H1 (cell line): ENCODE measurements around the gene TAT. TPM values are rescaled to one million over a fixed set of nuclear protein-coding genes. Genes with fewer than 3 reads are reported as not detected.

Experiments
- CTCF ChIA-PET: fragments of 300-600 bp; sonication (Branson Sonifier 250); formaldehyde crosslinking; loops from one replicate; lab custom pipeline; 2021; ENCODE audit not compliant: partially characterized antibody; lab: Charles Lee
- POLR2A ChIA-PET: fragments of 300-600 bp; sonication (Branson Sonifier 250); formaldehyde crosslinking; loops from one replicate; lab custom pipeline; 2021; ENCODE audit warnings: inconsistent platforms; ENCODE audit not compliant: partially characterized antibody; lab: Charles Lee
- DNase-seq, 2 experiments: peaks; one replicate each; pipeline versions ENCODE4 v3.0.0 to v3.0.0-alpha.2; 2010 to 2022; ENCODE audit warnings: low spot score in 2 of 2, low read depth in 1 of 2, mixed read lengths in 1 of 2
- FAIRE-seq: peaks from 2 replicates; lab custom pipeline; 2011; peaks lifted over from hg19 to GRCh38; lab: Jason Lieb, UNC
- H2AFZ ChIP-seq: 2 replicates; pipeline ENCODE4 v1.8.1; 2012; ENCODE audit warnings: low read length, inconsistent platforms
- H2AK5ac ChIP-seq: 2 replicates; pipeline ENCODE4 v1.6.1; 2013; ENCODE audit warnings: low read depth, low read length
- H2BK120ac ChIP-seq: replicated peaks from 2 replicates; pipeline ENCODE3; 2013; ENCODE audit warnings: low read depth, low read length, inconsistent platforms
- H2BK12ac ChIP-seq: 2 replicates; pipeline ENCODE4 v1.6.1; 2013; ENCODE audit warnings: low read depth, low read length
- H2BK15ac ChIP-seq: 2 replicates; pipeline ENCODE4 v1.6.1; 2013; ENCODE audit warnings: low read length
- H2BK20ac ChIP-seq: 2 replicates; pipeline ENCODE4 v1.6.1; 2013; ENCODE audit warnings: low read length
- H2BK5ac ChIP-seq: 2 replicates; pipeline ENCODE4 v1.6.1; 2013; ENCODE audit warnings: low read depth, low read length
- H3K14ac ChIP-seq: 2 replicates; pipeline ENCODE4 v1.6.1; 2013; ENCODE audit warnings: inconsistent platforms; ENCODE audit not compliant: insufficient read length
- H3K18ac ChIP-seq: 2 replicates; pipeline ENCODE4 v1.6.1; 2013; ENCODE audit warnings: low read length; ENCODE audit errors: extremely low read depth
- H3K23ac ChIP-seq: 2 replicates; pipeline ENCODE4 v1.6.1; 2013; ENCODE audit warnings: inconsistent platforms; ENCODE audit not compliant: insufficient read length
- H3K23me2 ChIP-seq: 2 replicates; pipeline ENCODE4 v1.6.1; 2013; ENCODE audit warnings: low read depth, low read length
- H3K27ac ChIP-seq: 2 replicates; pipeline ENCODE4 v1.6.1; 2011; ENCODE audit warnings: low read depth, low read length, inconsistent platforms
- H3K27me3 ChIP-seq, 4 experiments: replicated peaks in 1 of 4; 1 replicate in 1 of 4; 2 replicates in 3 of 4; pipeline versions ENCODE4 v1.6.1 to v1.8.1; 2011 to 2013; ENCODE audit warnings: low read length in 3 of 4, mild to moderate bottlenecking in 3 of 4, inconsistent platforms in 2 of 4, mixed read lengths in 2 of 4, moderate library complexity in 1 of 4; ENCODE audit not compliant: control insufficient read depth in 3 of 4, insufficient read depth in 3 of 4; ENCODE audit errors: extremely low read depth in 1 of 4
- H3K36me3 ChIP-seq, 4 experiments: 2 replicates each; pipeline versions ENCODE4 v1.6.1 to v1.8.1; 2011 to 2013; ENCODE audit warnings: mild to moderate bottlenecking in 4 of 4, low read length in 3 of 4, moderate library complexity in 2 of 4, control low read depth in 1 of 4, inconsistent platforms in 1 of 4; ENCODE audit not compliant: insufficient read depth in 4 of 4, control insufficient read depth in 2 of 4
- H3K4ac ChIP-seq: replicated peaks from 2 replicates; pipeline ENCODE3; 2013; ENCODE audit warnings: low read length, low read depth, mixed read lengths, inconsistent platforms; ENCODE audit not compliant: insufficient read length
- H3K4me1 ChIP-seq, 4 experiments: replicated peaks in 1 of 4; 1 replicate in 1 of 4; 2 replicates in 3 of 4; pipeline versions ENCODE4 v1.6.1 to v1.8.1; 2011 to 2013; ENCODE audit warnings: low read length in 3 of 4, inconsistent platforms in 2 of 4, mixed read lengths in 1 of 4; ENCODE audit not compliant: insufficient read depth in 4 of 4, control insufficient read depth in 3 of 4
- H3K4me2 ChIP-seq, 2 experiments: 2 replicates each; pipeline versions ENCODE4 v1.6.1 to v1.8.1; 2011 to 2013; ENCODE audit warnings: low read depth in 2 of 2, low read length in 2 of 2, control low read depth in 1 of 2, inconsistent platforms in 1 of 2, mild to moderate bottlenecking in 1 of 2; ENCODE audit not compliant: insufficient read depth in 1 of 2
- H3K4me3 ChIP-seq, 4 experiments: fragments of 200-600, 300-600 bp in 1 of 4; sonication (generic), shearing (Covaris generic), sonication (Bioruptor Twin) in 1 of 4; 2 replicates each; pipeline versions ENCODE4 v1.5.1 to v1.8.1; 2011 to 2016; ENCODE audit warnings: low read length in 4 of 4, low read depth in 3 of 4, control low read depth in 2 of 4, inconsistent platforms in 2 of 4, mild to moderate bottlenecking in 2 of 4, mixed read lengths in 1 of 4, moderate library complexity in 1 of 4; ENCODE audit not compliant: insufficient read depth in 2 of 4; ENCODE audit errors: extremely low read depth in 1 of 4
- H3K56ac ChIP-seq: replicated peaks from 2 replicates; pipeline ENCODE3; 2013; ENCODE audit warnings: low read depth, mild to moderate bottlenecking, mixed read lengths, low read length, inconsistent platforms; ENCODE audit not compliant: insufficient read length
- H3K79me1 ChIP-seq: 2 replicates; pipeline ENCODE4 v1.6.1; 2013; ENCODE audit warnings: low read depth, low read length, control low read depth
- H3K79me2 ChIP-seq, 2 experiments: 2 replicates each; pipeline versions ENCODE4 v1.6.1 to v1.8.1; 2012 to 2013; ENCODE audit warnings: low read length in 2 of 2, mild to moderate bottlenecking in 2 of 2, inconsistent platforms in 1 of 2; ENCODE audit not compliant: insufficient read depth in 2 of 2, control insufficient read depth in 1 of 2
- H3K9ac ChIP-seq, 4 experiments: replicated peaks in 1 of 4; 1 replicate in 1 of 4; 2 replicates in 3 of 4; pipeline versions ENCODE4 v1.6.1 to v1.8.1; 2011 to 2013; ENCODE audit warnings: low read depth in 3 of 4, low read length in 3 of 4, control low read depth in 2 of 4, mild to moderate bottlenecking in 2 of 4, moderate library complexity in 2 of 4, inconsistent platforms in 1 of 4; ENCODE audit errors: extremely low read depth in 1 of 4
- H3K9me3 ChIP-seq, 2 experiments: 2 replicates each; pipeline versions ENCODE4 v1.6.1 to v1.8.1; 2012 to 2013; ENCODE audit warnings: mild to moderate bottlenecking in 2 of 2, moderate library complexity in 2 of 2, control low read depth in 1 of 2, inconsistent platforms in 1 of 2, low read depth in 1 of 2, low read length in 1 of 2, mixed read lengths in 1 of 2; ENCODE audit not compliant: insufficient read depth in 2 of 2
- H4K20me1 ChIP-seq, 2 experiments: replicated peaks in 1 of 2; 2 replicates each; pipeline versions ENCODE3 to v1.8.1; 2011 to 2013; ENCODE audit warnings: inconsistent platforms in 2 of 2, low read length in 2 of 2, mild to moderate bottlenecking in 1 of 2; ENCODE audit not compliant: insufficient read depth in 2 of 2, control insufficient read depth in 1 of 2
- H4K5ac ChIP-seq: 2 replicates; pipeline ENCODE4 v1.6.1; 2013; ENCODE audit warnings: low read length, low read depth, mixed read lengths, inconsistent platforms; ENCODE audit not compliant: insufficient read length
- H4K8ac ChIP-seq: 2 replicates; pipeline ENCODE4 v1.8.0; 2013; ENCODE audit warnings: mild to moderate bottlenecking, moderate library complexity, low read length, inconsistent platforms; ENCODE audit not compliant: insufficient read depth; ENCODE audit errors: extremely low read depth
- H4K91ac ChIP-seq: replicated peaks from 2 replicates; pipeline ENCODE3; 2013; ENCODE audit warnings: low read length, mixed read lengths, inconsistent platforms; ENCODE audit not compliant: insufficient read length
- EZH2 ChIP-seq: fragments of 200-600 bp; sonication (generic); IDR thresholded peaks from 2 replicates; pipeline ENCODE4 v1.7.1; 2012; ENCODE audit warnings: low read depth, mild to moderate bottlenecking, moderate library complexity, low read length, inconsistent platforms; ENCODE audit not compliant: severe bottlenecking
- WGBS, 2 experiments: shearing (Covaris generic) in 1 of 2; methylation state at CpG; one replicate each; pipeline versions ENCODE4 v1.1.6 to v1.1.7; 2013 to 2015; ENCODE audit warnings: low lambda C conversion rate in 2 of 2, mixed read lengths in 2 of 2, inconsistent platforms in 1 of 2, low coverage in 1 of 2, missing lambda C conversion rate in 1 of 2; ENCODE audit not compliant: insufficient replicate concordance in 2 of 2, insufficient coverage in 1 of 2, insufficient read length in 1 of 2; ENCODE audit errors: extremely low coverage in 1 of 2, missing lambda C conversion rate in 1 of 2; 5-methylcytosine and 5-hydroxymethylcytosine counted together
- polyA plus RNA-seq, 7 experiments: library from polyadenylated mRNA; depleted of rRNA in 3 of 7; stranded (reverse) in 5 of 7; unstranded in 2 of 7; fragments of >200 nt in 5 of 7; fragments of 200-250 nt in 2 of 7; gene quantifications; 1 replicate in 5 of 7; 2 replicates in 1 of 7; 4 replicates in 1 of 7; pipeline versions ENCODE4 v1.2.1 to v1.2.3, GENCODE V29; 2011 to 2013; ENCODE audit warnings: missing spikeins in 2 of 7, mixed read lengths in 2 of 7
- total RNA-seq: library from RNA; stranded (reverse); fragmentation: NEBNext Ultra II Directional; extraction: Animal tissue kit (Norgen Biotek cat#: 25700); gene quantifications from 2 replicates; pipeline ENCODE4 v1.2.1, GENCODE V29; 2021

Gene TAT
- total and polyA plus RNA-seq, 2 of the 8 experiments (the other 6 are each of a cell fraction or from before 2014, with no cell fraction given): 0.03 TPM; not detected in 1

- POLR2A ChIA-PET: no interaction called here
- H3K23me2 ChIP-seq: peaks cover 5% of the 10 kb centered on the region; the same call in 1 of the 2 replicates
- no peak for TF ChIP-seq EZH2
Measured at GRCh38 chr16:71567931-71568330, 9.0 kb downstream of the TAT start.

More at GRCh38 chr16:71567931-71568330, 9.0 kb downstream of the TAT start:
- Histone ChIP-seq H2BK5ac (no peak overlapping the region), H4K91ac (no peak overlapping the region), H4K20me1 (no peaks in the 10 kb centered on the region), H3K79me2 (no peaks in the 10 kb centered on the region), H3K27ac (no peak overlapping the region), H2BK15ac (no peak overlapping the region), H3K4me1 (peaks cover 0 to 2% (median 0%) of the 10 kb centered on the region in 4 experiments; a peak in 1 of 7 replicates), H3K56ac (no peak overlapping the region), H3K23ac (no peak overlapping the region), H2BK12ac (no peak overlapping the region), H4K5ac (no peak overlapping the region), H3K36me3 (no peaks in the 10 kb centered on the region), H4K8ac (no peak overlapping the region), H3K79me1 (no peaks in the 10 kb centered on the region), H2BK120ac (no peak overlapping the region), H3K27me3 (no peaks in the 10 kb centered on the region), H2BK20ac (no peak overlapping the region), H2AK5ac (no peak overlapping the region), H3K4me3 (no peak overlapping the region), H3K18ac (no peak overlapping the region), H3K9ac (0 out of 7 replicates have a peak overlapping the region, but pooled peaks of 1 of the 4 experiments have one; percentile 2), H3K4ac (no peak overlapping the region), H2AFZ (no peak overlapping the region), H3K14ac (no peak overlapping the region), H3K9me3 (no peaks in the 10 kb centered on the region), H3K4me2 (no peak overlapping the region)
- DNase-seq (no peak), FAIRE-seq (no peak)
- 96% methylated on average over 8 of the region's 8 CpGs; no CpG with 5 or more reads in 1 of the 2 experiments for WGBS, 2 experiments
- CTCF ChIA-PET: interaction anchor here (1.5 to 15.5 kb wide), 3 partner anchors 15 to 42 kb away, joined by 3 to 89 read pairs (median 39); no protein-coding TSS in a partner anchor
